Fibroblast of lung (primary cell): ENCODE results near the gene HLA-DRB1. TPM values are rescaled to one million over a fixed set of nuclear protein-coding genes. Genes with fewer than 3 reads are reported as not detected.

Source experiments
- DNase-seq, 2 donors: peaks; one replicate each; pipeline versions ENCODE4 v3.0.0 to v3.0.0-alpha.2; 2010; ENCODE audit warnings: low read depth in 2 of 2
- H2AFZ ChIP-seq: 2 replicates; pipeline ENCODE4 v1.5.1; 2012; ENCODE audit warnings: low read length, control low read depth, inconsistent platforms
- H3K27ac ChIP-seq: 2 replicates; pipeline ENCODE4 v1.5.1; 2011; ENCODE audit warnings: low read length, control low read depth; ENCODE audit not compliant: insufficient read depth
- H3K27me3 ChIP-seq: 2 replicates; pipeline ENCODE4 v1.5.1; 2011; ENCODE audit warnings: mild to moderate bottlenecking, low read length; ENCODE audit not compliant: control insufficient read depth, insufficient read depth
- H3K36me3 ChIP-seq: 2 replicates; pipeline ENCODE4 v1.5.1; 2011; ENCODE audit warnings: low read length; ENCODE audit not compliant: control insufficient read depth, insufficient read depth
- H3K4me1 ChIP-seq: 2 replicates; pipeline ENCODE4 v1.5.1; 2011; ENCODE audit warnings: low read length; ENCODE audit not compliant: control insufficient read depth, insufficient read depth; ENCODE audit errors: extremely low read depth
- H3K4me2 ChIP-seq: 2 replicates; pipeline ENCODE4 v1.5.1; 2011; ENCODE audit warnings: low read length, control low read depth; ENCODE audit not compliant: insufficient read depth; ENCODE audit errors: extremely low read depth
- H3K4me3 ChIP-seq, 4 experiments: fragments of 200-600 bp in 1 of 4; sonication (generic) in 1 of 4; replicated peaks in 1 of 4; 2 replicates each; pipeline ENCODE4 v1.5.1; 2011 to 2016; ENCODE audit warnings: low read length in 4 of 4, low read depth in 3 of 4, mild to moderate bottlenecking in 3 of 4, control low read depth in 2 of 4, inconsistent platforms in 1 of 4, mixed read lengths in 1 of 4; ENCODE audit not compliant: insufficient read depth in 1 of 4; ENCODE audit errors: control extremely low read depth in 1 of 4
- H3K79me2 ChIP-seq: 2 replicates; pipeline ENCODE4 v1.5.1; 2012; ENCODE audit warnings: mild to moderate bottlenecking, low read length, inconsistent platforms; ENCODE audit not compliant: control insufficient read depth, insufficient read depth
- H3K9ac ChIP-seq: 2 replicates; pipeline ENCODE4 v1.5.1; 2011; ENCODE audit warnings: mild to moderate bottlenecking, low read length, control low read depth; ENCODE audit not compliant: insufficient read depth
- H3K9me3 ChIP-seq: 2 replicates; pipeline ENCODE4 v1.5.1; 2012; ENCODE audit warnings: low read depth, low read length; ENCODE audit not compliant: control insufficient read depth, insufficient read depth
- H4K20me1 ChIP-seq: 2 replicates; pipeline ENCODE4 v1.5.1; 2011; ENCODE audit warnings: low read length; ENCODE audit not compliant: control insufficient read depth, insufficient read depth; ENCODE audit errors: extremely low read depth
- CTCF ChIP-seq, 2 donors: IDR thresholded peaks in 1 of 2; conservative IDR thresholded peaks in 1 of 2; 1 replicate in 1 of 2; 2 replicates in 1 of 2; pipeline ENCODE4 v1.5.1; 2011 to 2012; ENCODE audit warnings: low read length in 2 of 2, control low read depth in 1 of 2, inconsistent platforms in 1 of 2, low read depth in 1 of 2, mild to moderate bottlenecking in 1 of 2
- EZH2 ChIP-seq: IDR thresholded peaks from 2 replicates; pipeline ENCODE4 v1.5.1; 2012; ENCODE audit warnings: low read length, control low read depth, mild to moderate bottlenecking; ENCODE audit errors: missing control alignments
- polyA plus RNA-seq, 2 donors: library from polyadenylated mRNA; depleted of rRNA in 1 of 2; stranded (reverse) in 1 of 2; unstranded in 1 of 2; fragments of >200 nt; gene quantifications; 2 replicates each; pipeline ENCODE4 v1.2.1, GENCODE V29; 2011 to 2012; ENCODE audit warnings: missing spikeins in 1 of 2
- total RNA-seq: library from RNA; depleted of rRNA; stranded (reverse); fragments of >200 nt; gene quantifications from 2 replicates; pipeline ENCODE4 v1.2.1, GENCODE V29; 2014

HLA-DRB1 gene
- total and polyA plus RNA-seq, 2 donors (not counting 1 experiment from before 2014, with no cell fraction given): under 0.01 to 0.42 TPM

GRCh38 chr6:32529697-32530430, 59.8 kb downstream of the HLA-DRB1 start, which contains the start of gene HLA-DRB5:
TSS of gene HLA-DRB5 (minus strand) at chr6:32530287. CDS start at chr6:32530224, 63 bp downstream.
- H3K4me2 ChIP-seq: no peak within 1 kb of the TSS
- no peak for TF ChIP-seq EZH2
- TF ChIP-seq CTCF (conservative IDR thresholded peaks at IDR 0.05 in 1 of 2, IDR thresholded peaks at IDR 0.05 in 1 of 2; ENCODE audit: low read depth in 1 of 2, low read length in 2 of 2): no peak
- H3K9me3 ChIP-seq: no peaks in the 10 kb centered on the region
- H2AFZ ChIP-seq: no peak within 1 kb of the TSS
- H4K20me1 ChIP-seq: no peaks in the 10 kb centered on the region
- no peaks in the 10 kb centered on the region for H3K36me3 ChIP-seq
- no peaks in the 10 kb centered on the region for H3K27me3 ChIP-seq
- H3K9ac ChIP-seq: no peak within 1 kb of the TSS
- no peak within 1 kb of the TSS for H3K4me3 ChIP-seq
- no peaks in the 10 kb centered on the region for H3K79me2 ChIP-seq
- no peak within 1 kb of the TSS for H3K27ac ChIP-seq
- no peaks in the 10 kb centered on the region for H3K4me1 ChIP-seq
- no peak for DNase-seq

Other genes starting within 250 kb of the HLA-DRB1 start
- gene TSBP1, start 217.9 kb downstream of the HLA-DRB1 start, total RNA-seq: under 0.01 TPM in 1 of 2 replicates, not detected in the other
- gene TSBP1, start 217.9 kb downstream of the HLA-DRB1 start, polyA plus RNA-seq: not detected in 2 replicates
- not detected in 2 replicates for gene BTNL2, start 182.7 kb downstream of the HLA-DRB1 start, total RNA-seq
- gene BTNL2, start 182.7 kb downstream of the HLA-DRB1 start, polyA plus RNA-seq: not detected in 2 replicates
- gene HLA-DRA, start 150.0 kb downstream of the HLA-DRB1 start, total RNA-seq: 0.17 and 1.0 TPM in 2 replicates
- 0.25 and 0.99 TPM in 2 replicates for gene HLA-DRA, start 150.0 kb downstream of the HLA-DRB1 start, polyA plus RNA-seq
- not detected in 2 replicates for gene HLA-DRB5, start 59.6 kb downstream of the HLA-DRB1 start, total RNA-seq
- not detected in 2 replicates for gene HLA-DRB5, start 59.6 kb downstream of the HLA-DRB1 start, polyA plus RNA-seq
- gene HLA-DQA1, start 47.6 kb upstream of the HLA-DRB1 start, total RNA-seq: 0.26 TPM in 1 of 2 replicates, not detected in the other
- 0.10 TPM in 1 of 2 replicates, not detected in the other for gene HLA-DQA1, start 47.6 kb upstream of the HLA-DRB1 start, polyA plus RNA-seq
- gene HLA-DQB1, start 76.8 kb upstream of the HLA-DRB1 start, total RNA-seq: not detected in 2 replicates
- not detected in 2 replicates for gene HLA-DQB1, start 76.8 kb upstream of the HLA-DRB1 start, polyA plus RNA-seq
- not detected in 2 replicates for gene HLA-DQA2, start 151.5 kb upstream of the HLA-DRB1 start, total RNA-seq
- gene HLA-DQA2, start 151.5 kb upstream of the HLA-DRB1 start, polyA plus RNA-seq: not detected in 2 replicates
- not detected in 2 replicates for gene HLA-DQB2, start 173.7 kb upstream of the HLA-DRB1 start, total RNA-seq
- not detected in 2 replicates for gene HLA-DQB2, start 173.7 kb upstream of the HLA-DRB1 start, polyA plus RNA-seq
- gene HLA-DOB, start 227.2 kb upstream of the HLA-DRB1 start, total RNA-seq: under 0.01 and 0.26 TPM in 2 replicates
- 0.16 and 0.49 TPM in 2 replicates for gene HLA-DOB, start 227.2 kb upstream of the HLA-DRB1 start, polyA plus RNA-seq
- 14.1 and 27.7 TPM in 2 replicates for gene TAP2, start 248.9 kb upstream of the HLA-DRB1 start, total RNA-seq
- 18.6 and 20.7 TPM in 2 replicates for gene TAP2, start 248.9 kb upstream of the HLA-DRB1 start, polyA plus RNA-seq